Measurements from ENCODE around the gene NFATC1.

DNA sequence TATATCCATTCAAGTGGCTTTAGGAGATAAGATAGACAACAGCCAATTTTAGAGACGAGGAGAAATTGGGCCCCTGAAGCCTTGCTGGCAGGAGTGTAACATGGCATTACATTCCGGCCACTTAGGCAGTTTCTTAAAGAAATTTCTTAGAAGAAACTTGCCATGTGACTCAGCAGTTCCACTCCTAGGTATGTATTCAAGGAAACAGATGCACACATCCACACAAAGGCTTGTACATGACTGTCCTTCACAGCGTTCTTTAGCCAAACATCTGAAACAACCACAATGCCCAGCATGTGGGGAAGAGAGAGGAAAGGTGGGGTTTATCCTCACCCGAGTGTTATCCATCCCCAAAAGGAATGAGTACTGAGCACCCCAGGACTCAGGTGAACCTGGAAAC, 107.1 kb downstream of the NFATC1 start:
- TF ChIP-seq, protein P1, sequence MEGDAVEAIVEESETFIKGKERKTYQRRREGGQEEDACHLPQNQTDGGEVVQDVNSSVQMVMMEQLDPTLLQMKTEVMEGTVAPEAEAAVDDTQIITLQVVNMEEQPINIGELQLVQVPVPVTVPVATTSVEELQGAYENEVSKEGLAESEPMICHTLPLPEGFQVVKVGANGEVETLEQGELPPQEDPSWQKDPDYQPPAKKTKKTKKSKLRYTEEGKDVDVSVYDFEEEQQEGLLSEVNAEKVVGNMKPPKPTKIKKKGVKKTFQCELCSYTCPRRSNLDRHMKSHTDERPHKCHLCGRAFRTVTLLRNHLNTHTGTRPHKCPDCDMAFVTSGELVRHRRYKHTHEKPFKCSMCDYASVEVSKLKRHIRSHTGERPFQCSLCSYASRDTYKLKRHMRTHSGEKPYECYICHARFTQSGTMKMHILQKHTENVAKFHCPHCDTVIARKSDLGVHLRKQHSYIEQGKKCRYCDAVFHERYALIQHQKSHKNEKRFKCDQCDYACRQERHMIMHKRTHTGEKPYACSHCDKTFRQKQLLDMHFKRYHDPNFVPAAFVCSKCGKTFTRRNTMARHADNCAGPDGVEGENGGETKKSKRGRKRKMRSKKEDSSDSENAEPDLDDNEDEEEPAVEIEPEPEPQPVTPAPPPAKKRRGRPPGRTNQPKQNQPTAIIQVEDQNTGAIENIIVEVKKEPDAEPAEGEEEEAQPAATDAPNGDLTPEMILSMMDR (IDR thresholded peaks at IDR 0.05), result no peak
- no peak for TF ChIP-seq POLR2A (IDR thresholded peaks at IDR 0.05)
